ENCODE measurements around the gene LRRC17.
"Not testable (repeated sequence)": the region's sequence is repeated elsewhere in the genome, so short reads cannot be mapped to it uniquely, and the experiment has no call there.

The LRRC17 gene

DNA sequence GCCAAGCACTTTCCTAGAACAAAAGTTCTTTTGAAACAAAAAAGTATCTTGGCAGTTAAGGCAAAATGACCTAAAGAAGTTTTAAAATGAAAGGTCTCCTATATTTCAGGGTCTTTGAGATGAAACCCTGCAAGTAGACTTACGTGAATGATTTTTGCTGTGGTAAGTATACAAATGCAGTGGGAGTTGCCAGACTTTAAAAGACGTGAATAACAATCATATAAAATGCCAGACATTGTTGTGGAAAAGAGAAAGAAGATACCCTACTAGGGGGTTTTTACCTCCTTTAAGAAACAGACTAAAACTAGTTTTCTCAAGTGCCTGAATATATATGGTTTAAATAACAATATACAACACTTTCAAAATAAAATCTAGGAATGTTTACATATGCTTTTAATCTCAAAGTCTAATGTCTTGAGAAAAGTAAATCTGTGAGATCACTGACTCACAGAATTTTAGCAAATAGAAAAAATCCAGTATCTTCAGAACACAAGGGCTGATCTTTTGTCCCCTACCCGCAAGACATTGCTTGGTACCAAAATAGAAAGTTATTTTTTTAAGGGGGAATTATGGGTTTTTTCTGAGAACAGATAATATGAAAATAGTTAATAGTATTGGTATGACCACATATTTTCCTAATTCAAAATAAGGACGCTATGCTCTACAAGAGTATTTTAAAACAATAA lies 29.5 kb downstream of the LRRC17 start:
- DNase-seq (ENCODE audit: low spot score): no peak

- no peak for DNase-seq (ENCODE audit: low spot score)
Measured at GRCh38 chr7:102942868-102943267, 30.1 kb downstream of the LRRC17 start.

- DNase-seq (ENCODE audit: low spot score): no peak
Measured at GRCh38 chr7:102943423-102944169, 30.8 kb downstream of the LRRC17 start.

- DNase-seq (ENCODE audit: low spot score): peak; percentile 73
Measured at GRCh38 chr7:102944241-102944640, 31.4 kb downstream of the LRRC17 start.

DNA sequence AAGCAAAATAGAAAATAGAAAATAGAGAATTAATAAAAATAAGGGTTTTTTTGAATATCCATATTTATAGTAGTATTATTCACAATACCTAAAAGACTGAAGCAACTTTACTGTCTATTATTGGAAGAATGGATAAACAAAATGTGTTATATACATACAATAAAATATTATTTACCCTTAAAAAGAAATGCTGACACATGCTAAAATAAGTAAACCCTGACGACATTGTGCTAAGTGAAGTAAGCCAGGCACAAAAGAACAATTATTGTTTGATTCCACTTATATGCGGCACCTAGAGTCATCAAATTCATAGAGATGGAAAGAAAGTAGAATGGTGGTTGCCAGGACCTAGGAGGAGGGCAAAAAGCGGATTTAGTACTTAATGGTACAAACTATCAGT lies 39.0 kb downstream of the LRRC17 start:
- no peak for DNase-seq (ENCODE audit: low spot score)

GRCh38 chr7:102953406-102953805 lies 40.6 kb downstream of the LRRC17 start:
- DNase-seq (ENCODE audit: low spot score): no peak

GRCh38 chr7:102954359-102954758 lies 41.6 kb downstream of the LRRC17 start:
- DNase-seq (ENCODE audit: low spot score): not testable (repeated sequence)

DNA sequence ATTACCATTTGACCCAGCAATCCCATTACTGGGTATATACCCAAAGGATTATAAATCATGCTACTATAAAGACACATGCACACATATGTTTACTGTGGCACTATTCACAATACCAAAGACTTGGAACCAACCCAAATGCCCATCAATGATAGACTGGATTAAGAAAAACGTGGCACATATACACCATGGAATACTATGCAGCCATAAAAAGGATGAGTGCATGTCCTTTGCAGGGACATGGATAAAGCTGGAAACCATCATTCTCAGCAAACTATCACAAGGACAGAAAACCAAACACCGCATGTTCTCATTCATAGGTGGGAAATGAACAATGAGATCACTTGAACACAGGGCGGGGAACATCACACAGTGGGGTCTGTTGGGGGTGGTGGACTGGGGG lies 45.2 kb downstream of the LRRC17 start:
- DNase-seq (ENCODE audit: low spot score): not testable (repeated sequence)

DNA sequence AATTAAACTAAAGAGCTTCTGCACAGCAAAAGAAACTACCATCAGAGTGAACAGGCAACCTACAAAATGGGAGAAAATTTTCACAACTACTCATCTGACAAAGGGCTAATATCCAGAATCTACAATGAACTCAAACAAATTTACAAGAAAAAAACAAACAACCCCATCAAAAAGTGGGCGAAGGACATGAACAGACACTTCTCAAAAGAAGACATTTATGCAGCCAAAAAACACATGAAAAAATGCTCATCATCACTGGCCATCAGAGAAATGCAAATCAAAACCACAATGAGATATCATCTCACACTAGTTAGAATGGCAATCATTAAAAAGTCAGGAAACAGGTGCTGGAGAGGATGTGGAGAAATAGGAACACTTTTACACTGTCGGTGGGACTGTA lies 49.2 kb downstream of the LRRC17 start:
- not testable (repeated sequence) for DNase-seq (ENCODE audit: low spot score)

- no peak for DNase-seq (ENCODE audit: low spot score)
Measured at GRCh38 chr7:102966465-102966864, 53.7 kb downstream of the LRRC17 start.

DNA sequence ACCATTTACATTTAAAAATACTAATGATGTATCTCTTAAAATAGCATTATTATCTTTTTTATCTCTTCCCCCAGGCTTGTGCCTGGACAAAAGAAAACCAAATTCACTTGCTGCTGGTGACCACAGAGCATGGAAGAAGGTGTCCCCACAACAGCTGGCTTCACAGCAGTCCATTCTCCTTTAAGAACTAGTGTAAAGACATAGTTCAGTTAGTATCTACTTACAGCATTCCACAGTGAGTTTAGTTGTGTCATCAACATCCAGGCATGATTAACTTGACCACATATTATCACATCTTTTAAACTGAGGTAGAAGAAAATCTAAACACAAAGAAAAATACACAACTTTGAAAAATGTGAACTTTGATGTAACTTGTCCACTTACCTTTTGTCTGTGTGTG lies 55.0 kb downstream of the LRRC17 start:
- no peak for DNase-seq (ENCODE audit: low spot score)

- no peak for DNase-seq (ENCODE audit: low spot score)
Measured at GRCh38 chr7:102973096-102973802, 60.4 kb downstream of the LRRC17 start.

DNA sequence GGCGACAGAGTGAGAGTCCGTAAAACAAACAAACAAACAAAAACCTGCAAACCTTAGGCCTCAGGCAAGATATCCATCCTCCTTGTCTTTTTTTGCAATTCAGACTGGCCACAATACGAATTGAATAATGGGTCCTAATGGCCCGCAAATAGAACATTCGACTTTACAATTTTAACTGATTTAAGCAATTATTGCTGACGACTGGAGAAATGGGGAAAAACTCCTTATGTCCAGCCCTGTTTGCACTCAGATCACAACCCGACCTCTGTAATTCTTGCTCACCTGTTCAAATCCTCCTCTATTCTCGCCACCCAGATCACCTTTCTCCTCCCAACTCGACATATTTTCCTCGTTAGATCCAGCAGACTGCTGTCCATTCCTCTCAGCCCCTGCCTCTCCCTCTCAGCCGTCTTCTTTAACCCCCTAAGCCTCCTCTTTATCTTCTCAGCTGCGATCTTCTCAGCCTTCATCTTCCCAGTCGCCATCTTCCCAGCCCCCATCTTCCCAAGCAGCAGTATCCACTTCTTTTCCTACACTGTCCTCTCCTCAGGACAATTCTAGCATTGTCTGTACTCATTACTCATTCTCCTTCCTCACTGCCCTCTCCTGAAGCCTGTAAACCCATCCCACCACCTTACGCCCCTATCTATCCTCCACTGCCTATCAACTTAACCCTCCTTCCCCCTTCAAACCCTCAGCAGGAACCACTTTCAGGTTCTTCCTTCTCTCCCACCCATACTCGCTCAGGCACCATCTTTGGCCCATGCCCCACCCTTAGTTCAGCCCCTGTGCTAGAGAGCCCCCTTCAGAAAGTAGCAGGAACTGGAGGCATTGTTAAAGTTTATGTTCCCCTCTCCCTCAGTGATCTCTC lies 61.8 kb downstream of the LRRC17 start:
- no peak for DNase-seq (ENCODE audit: low spot score)

GRCh38 chr7:102975854-102976253 lies 63.1 kb downstream of the LRRC17 start:
- DNase-seq (ENCODE audit: low spot score): no peak

- DNase-seq (ENCODE audit: low spot score): no peak
Measured at GRCh38 chr7:102976493-102976892, 63.7 kb downstream of the LRRC17 start.

DNA sequence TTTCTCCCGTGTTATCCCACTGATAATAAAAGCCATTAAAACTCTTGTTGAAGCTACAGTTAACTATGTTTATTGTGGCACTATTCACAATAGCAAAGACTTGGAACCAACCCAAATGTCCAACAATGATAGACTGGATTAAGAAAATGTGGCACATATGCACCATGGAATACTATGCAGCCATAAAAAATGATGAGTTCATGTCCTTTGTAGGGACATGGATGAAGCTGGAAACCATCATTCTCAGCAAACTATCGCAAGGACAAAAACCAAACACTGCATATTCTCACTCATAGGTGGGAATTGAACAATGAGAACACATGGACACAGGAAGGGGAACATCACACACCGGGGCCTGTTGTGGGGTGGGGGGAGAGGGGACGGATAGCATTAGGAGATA lies 64.8 kb downstream of the LRRC17 start:
- DNase-seq (ENCODE audit: low spot score): not testable (repeated sequence)

- DNase-seq (ENCODE audit: low spot score): no peak
Measured at GRCh38 chr7:102978284-102978683, 65.5 kb downstream of the LRRC17 start.

DNA sequence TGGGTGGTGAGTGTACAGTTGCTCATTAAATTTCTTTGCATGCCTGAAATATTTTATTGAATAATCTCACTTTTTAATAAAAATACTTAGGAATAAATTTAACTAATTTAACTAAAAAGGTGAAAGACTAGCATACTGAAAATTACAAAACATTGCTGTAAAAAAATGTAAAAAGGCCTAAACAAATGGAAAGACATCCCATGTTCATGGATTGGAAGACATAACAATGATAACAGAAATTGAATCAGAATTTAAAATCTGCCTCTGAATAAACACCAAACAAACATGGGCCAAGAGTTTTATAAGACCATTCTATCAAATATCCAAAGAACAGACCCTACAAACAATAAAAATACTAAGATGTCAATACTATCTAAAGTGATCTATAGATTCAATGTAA lies 66.9 kb downstream of the LRRC17 start:
- no peak for DNase-seq (ENCODE audit: low spot score)

- DNase-seq (ENCODE audit: low spot score): no peak
Measured at GRCh38 chr7:102981451-102981850, 68.7 kb downstream of the LRRC17 start.

DNA sequence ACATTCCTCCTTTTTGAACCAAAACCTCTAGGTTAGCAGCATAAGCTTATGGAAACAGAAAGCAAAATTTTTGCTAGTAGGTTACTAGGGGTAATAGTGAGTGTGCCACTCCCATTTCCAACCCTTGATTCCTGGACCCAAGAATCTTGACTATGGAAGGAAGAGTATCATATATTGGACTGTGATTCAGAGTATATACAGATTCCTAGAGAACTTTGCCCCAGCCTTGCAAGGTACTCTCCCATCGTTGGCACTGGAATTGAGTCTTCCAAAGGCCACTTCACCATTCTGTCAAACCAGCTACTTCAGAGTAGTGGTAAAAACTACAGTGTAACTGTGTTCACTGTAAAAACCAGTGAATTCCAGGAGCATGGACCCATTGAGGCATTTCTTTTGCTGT lies 69.4 kb downstream of the LRRC17 start:
- no peak for DNase-seq (ENCODE audit: low spot score)

DNA sequence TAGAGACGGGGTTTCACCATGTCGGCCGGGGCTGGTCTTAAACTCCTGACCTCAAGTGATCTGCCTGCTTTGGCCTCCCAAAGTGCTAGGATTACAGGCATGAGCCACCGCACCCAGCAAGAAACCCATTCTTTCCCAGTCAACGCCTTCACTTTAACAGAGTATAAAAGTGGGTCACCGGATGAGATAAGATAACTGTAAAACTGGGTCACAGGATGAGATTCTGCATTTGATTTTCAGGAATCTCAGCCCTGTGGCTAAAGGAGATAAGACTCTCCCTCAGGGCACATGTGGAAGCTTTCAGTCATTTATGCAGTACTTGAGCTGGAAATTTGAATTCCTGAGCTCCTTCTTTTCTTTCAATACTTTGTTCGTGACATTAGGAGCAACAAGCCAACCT lies 70.8 kb downstream of the LRRC17 start:
- peak; percentile 54 for DNase-seq (ENCODE audit: low spot score)

DNA sequence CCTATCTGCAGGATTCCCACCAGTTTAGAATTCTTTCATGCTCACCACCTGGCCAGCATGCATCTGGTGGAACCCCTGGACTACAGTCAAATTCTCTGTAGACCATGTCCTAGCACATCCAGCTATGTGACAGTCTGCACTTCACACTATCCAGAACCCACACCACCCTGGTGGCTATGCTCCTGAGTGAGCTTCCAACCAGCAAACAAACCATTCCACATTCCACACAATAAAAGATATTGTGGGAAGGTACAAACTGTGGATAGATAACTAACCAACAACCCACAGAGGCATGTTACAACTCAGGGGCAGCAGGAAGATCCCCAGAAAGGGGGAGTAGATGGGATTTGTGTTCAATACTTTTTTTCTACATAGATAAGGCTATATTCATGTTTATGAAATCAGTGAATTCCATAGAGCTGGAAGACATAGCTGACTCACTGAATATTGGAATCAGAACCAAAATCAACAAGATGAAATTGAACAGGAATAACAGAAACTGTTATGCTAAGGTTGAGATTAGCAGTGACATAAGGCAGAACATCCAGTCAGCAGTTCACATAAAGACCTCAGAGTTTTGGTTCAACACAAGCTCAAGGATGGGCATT lies 72.5 kb downstream of the LRRC17 start:
- DNase-seq (ENCODE audit: low spot score): no peak

Data from COLO829 (cell line).